ENCODE results near the gene CCDC117. TPM values are rescaled to one million over a fixed set of nuclear protein-coding genes. Genes with fewer than 3 reads are reported as not detected.
A peak's percentile ranks its signal among the peaks of the same experiment; 100 is the strongest.
"Not testable (repeated sequence)": the region's sequence is repeated elsewhere in the genome, so short reads cannot be mapped to it uniquely, and the experiment has no call there.

The CCDC117 gene
- total and polyA plus RNA-seq, 5 donors from 2014 or later: 14.7 to 25.2 (median 16.1) TPM

DNA sequence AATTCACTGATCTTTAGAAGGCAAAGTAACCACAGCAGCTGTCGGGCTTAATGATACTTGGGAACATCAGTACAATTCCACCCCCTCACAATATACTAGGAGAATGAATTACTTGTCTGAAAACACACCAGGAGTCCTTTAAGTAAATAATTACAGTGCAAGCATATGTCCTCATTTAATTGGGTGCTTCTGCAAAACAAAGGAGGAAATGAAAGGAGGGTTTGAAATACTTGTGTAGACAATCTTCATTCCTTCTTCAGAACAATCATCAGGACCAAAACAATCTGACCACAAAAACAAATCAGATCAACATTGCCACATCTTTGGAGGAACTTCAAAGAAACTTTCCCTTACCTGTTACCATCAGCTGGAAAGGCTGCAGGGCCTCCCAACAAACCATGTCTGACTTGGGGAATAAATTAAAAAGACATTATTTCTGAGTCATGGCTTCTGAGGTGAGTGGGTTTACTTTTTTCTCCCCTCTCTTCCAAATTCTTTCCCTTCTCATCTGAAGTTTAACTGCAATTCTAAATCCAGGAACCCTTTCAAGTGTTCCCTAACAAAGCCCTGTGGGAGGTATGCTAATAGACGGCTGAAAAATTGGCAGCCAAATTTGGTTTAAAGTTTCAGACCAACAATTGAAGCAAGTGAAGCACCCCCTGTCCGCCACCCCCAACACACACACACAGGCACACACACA is 12.5 kb upstream of the CCDC117 start:
- Histone ChIP-seq H3K36me3 (ENCODE audit: control insufficient read depth, insufficient read depth, low read length) (no peaks in the 10 kb centered on the region), H3K4me1 (ENCODE audit: control insufficient read depth, insufficient read depth, low read length, poor library complexity, severe bottlenecking) (no peaks in the 10 kb centered on the region), H3K27ac (ENCODE audit: insufficient read depth, low read length, poor library complexity, severe bottlenecking) (no peak overlapping the region), H3K4me3 (ENCODE audit: low read depth, low read length) (no peak overlapping the region), H3K27me3 (ENCODE audit: control insufficient read depth, insufficient read depth, low read length) (no peaks in the 10 kb centered on the region), H3K9me3 (ENCODE audit: control insufficient read depth in 2 of 2, low read length in 2 of 2) (no peaks in the 10 kb centered on the region)
- H3K27me3 Mint-ChIP-seq: no peaks in the 10 kb centered on the region
- peaks cover 0 to 1% (median 0%) of the 10 kb centered on the region in 7 donors for H3K9me3 Mint-ChIP-seq
- no peak for ATAC-seq (ENCODE audit: low read depth in 2 of 2)
- no peak for DNase-seq
- H3K4me1 Mint-ChIP-seq: no peaks in the 10 kb centered on the region
- no peak overlapping the region for H3K4me3 Mint-ChIP-seq
- H3K27ac Mint-ChIP-seq: no peak overlapping the region
- peaks cover 7% of the 10 kb centered on the region for H3K36me3 Mint-ChIP-seq

DNA sequence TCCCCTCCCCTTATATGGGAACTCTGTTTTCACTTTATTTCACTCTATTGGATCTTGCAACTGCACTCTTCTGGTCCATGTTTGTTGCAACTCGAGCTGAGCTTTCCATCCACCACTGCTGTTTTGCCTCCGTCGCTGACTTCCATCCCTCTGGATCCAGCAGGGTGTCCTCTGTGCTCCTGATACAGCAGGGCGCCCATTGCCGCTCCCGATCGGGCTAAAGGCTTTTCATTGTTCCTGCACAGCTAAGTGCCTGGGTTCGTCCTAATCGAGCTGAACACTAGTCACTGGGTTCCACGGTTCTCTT is 11.1 kb upstream of the CCDC117 start:
- Mint-ChIP-seq H3K27ac (no peak overlapping the region), H3K36me3 (peaks cover 7% of the 10 kb centered on the region), H3K4me3 (no peak overlapping the region), H3K27me3 (peaks cover 4% of the 10 kb centered on the region), H3K4me1 (no peaks in the 10 kb centered on the region), H3K9me3 (peaks cover 0 to 1% (median 0%) of the 10 kb centered on the region in 7 donors)
- no peak overlapping the region for H3K27ac ChIP-seq (ENCODE audit: insufficient read depth, low read length, poor library complexity, severe bottlenecking)
- ATAC-seq (ENCODE audit: low read depth in 2 of 2) (no peak), DNase-seq (no peak)
- H3K9me3 ChIP-seq (ENCODE audit: control insufficient read depth in 2 of 2, low read length in 2 of 2): no peaks in the 10 kb centered on the region
- no peaks in the 10 kb centered on the region for H3K4me1 ChIP-seq (ENCODE audit: control insufficient read depth, insufficient read depth, low read length, poor library complexity, severe bottlenecking)
- no peaks in the 10 kb centered on the region for H3K27me3 ChIP-seq (ENCODE audit: control insufficient read depth, insufficient read depth, low read length)
- H3K36me3 ChIP-seq (ENCODE audit: control insufficient read depth, insufficient read depth, low read length): no peaks in the 10 kb centered on the region
- H3K4me3 ChIP-seq (ENCODE audit: low read depth, low read length): no peak overlapping the region

DNA sequence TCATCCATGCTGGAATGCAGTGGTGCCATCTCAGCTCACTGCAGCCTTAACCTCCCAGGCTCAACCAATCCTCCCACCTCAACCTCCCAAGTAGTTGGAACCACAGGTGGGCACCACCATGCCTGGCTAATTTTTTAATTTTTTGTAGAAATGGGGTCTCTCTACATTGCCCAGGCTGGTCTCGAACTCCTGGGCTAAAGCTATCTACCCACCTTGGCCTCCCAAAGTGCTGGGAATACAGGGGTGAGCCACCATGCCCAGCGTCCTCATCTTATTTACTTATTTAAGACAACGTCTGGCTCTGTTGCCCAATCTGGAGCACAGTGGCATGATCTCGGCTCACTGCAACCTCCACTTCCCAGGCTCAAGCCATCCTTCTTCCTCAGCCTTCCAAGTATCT is 10.5 kb upstream of the CCDC117 start:
- not testable (repeated sequence) for H3K27ac Mint-ChIP-seq; ATAC-seq (ENCODE audit: low read depth in 2 of 2); H3K4me1 ChIP-seq (ENCODE audit: control insufficient read depth, insufficient read depth, low read length, poor library complexity, severe bottlenecking); H3K36me3 ChIP-seq (ENCODE audit: control insufficient read depth, insufficient read depth, low read length); H3K9me3 Mint-ChIP-seq; H3K27me3 ChIP-seq (ENCODE audit: control insufficient read depth, insufficient read depth, low read length); H3K4me1 Mint-ChIP-seq; H3K4me3 Mint-ChIP-seq; DNase-seq; H3K27me3 Mint-ChIP-seq; H3K36me3 Mint-ChIP-seq; H3K27ac ChIP-seq (ENCODE audit: insufficient read depth, low read length, poor library complexity, severe bottlenecking); H3K4me3 ChIP-seq (ENCODE audit: low read depth, low read length); H3K9me3 ChIP-seq (ENCODE audit: control insufficient read depth in 2 of 2, low read length in 2 of 2)

DNA sequence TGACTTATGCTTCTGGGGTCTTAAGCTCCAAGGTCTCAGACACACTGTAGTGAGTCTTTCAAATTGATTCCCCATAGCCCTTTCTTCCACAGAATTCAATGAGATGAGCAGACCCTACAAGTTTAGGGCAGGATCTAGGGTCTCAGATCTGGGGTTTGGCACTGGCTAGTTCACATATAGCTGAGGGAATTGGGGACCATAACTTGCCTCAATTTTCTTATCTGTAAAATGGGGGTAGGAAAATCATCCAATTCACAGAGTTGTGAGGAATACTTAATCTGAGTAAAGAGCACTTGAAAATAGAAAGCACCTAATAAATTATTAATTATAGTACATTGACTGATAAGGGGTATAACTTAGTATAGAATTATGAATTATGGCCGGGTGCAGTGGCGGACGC is 5.9 kb upstream of the CCDC117 start:
- no peak overlapping the region for H3K27ac Mint-ChIP-seq
- no peak overlapping the region for H3K27ac ChIP-seq (ENCODE audit: insufficient read depth, low read length, poor library complexity, severe bottlenecking)
- H3K4me1 ChIP-seq (ENCODE audit: control insufficient read depth, insufficient read depth, low read length, poor library complexity, severe bottlenecking): no peaks in the 10 kb centered on the region
- H3K36me3 Mint-ChIP-seq: no peaks in the 10 kb centered on the region
- no peak overlapping the region for H3K4me3 Mint-ChIP-seq
- H3K4me3 ChIP-seq (ENCODE audit: low read depth, low read length): no peak overlapping the region
- no peaks in the 10 kb centered on the region for H3K27me3 ChIP-seq (ENCODE audit: control insufficient read depth, insufficient read depth, low read length)
- H3K9me3 ChIP-seq (ENCODE audit: control insufficient read depth in 2 of 2, low read length in 2 of 2): no peaks in the 10 kb centered on the region
- ATAC-seq (ENCODE audit: low read depth in 2 of 2) (no peak), DNase-seq (no peak)
- peaks cover 0 to 1% (median 0%) of the 10 kb centered on the region in 7 donors for H3K9me3 Mint-ChIP-seq
- peaks cover 4% of the 10 kb centered on the region for H3K27me3 Mint-ChIP-seq
- H3K36me3 ChIP-seq (ENCODE audit: control insufficient read depth, insufficient read depth, low read length): no peaks in the 10 kb centered on the region
- H3K4me1 Mint-ChIP-seq: no peaks in the 10 kb centered on the region

DNA sequence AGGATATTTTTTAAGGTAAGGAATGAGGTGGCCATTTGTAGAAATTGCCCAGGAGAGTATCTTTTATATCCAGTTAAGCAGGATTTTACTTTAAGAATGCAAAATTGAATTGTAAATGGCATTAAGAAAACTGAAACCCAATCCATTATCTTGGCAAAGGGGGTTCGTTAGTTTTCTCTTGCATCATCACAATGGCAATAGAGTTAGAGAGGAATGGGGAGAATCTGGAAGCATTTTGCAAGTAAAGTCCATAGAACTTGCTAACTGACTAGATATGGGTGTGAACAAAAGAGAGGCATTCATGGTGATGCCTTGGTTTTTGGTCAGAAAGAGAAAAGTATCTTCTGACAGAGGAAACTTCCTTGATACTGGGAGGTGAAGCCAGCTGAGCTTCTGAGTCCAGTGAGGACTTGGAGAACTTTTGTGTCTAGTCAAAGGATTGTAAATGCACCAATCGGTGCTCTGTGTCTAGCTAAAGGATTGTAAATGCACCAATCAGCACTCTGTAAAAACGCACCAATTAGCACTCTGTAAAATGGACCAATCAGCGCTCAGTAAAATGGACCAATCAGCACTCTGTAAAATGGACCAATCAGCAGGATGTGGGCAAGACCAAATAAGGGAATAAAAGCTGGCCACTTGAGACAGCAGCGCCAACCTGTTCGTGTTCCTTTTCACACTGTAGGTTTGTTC is 3.6 kb upstream of the CCDC117 start:
- Histone ChIP-seq H3K4me1 (ENCODE audit: control insufficient read depth, insufficient read depth, low read length, poor library complexity, severe bottlenecking) (peaks cover 10% of the 10 kb centered on the region), H3K27ac (ENCODE audit: insufficient read depth, low read length, poor library complexity, severe bottlenecking) (no peak overlapping the region), H3K9me3 (ENCODE audit: control insufficient read depth in 2 of 2, low read length in 2 of 2) (no peaks in the 10 kb centered on the region), H3K36me3 (ENCODE audit: control insufficient read depth, insufficient read depth, low read length) (no peaks in the 10 kb centered on the region), H3K27me3 (ENCODE audit: control insufficient read depth, insufficient read depth, low read length) (no peaks in the 10 kb centered on the region), H3K4me3 (ENCODE audit: low read depth, low read length) (no peak overlapping the region)
- Mint-ChIP-seq H3K9me3 (peaks cover 0 to 1% (median 0%) of the 10 kb centered on the region in 7 donors), H3K4me1 (peaks cover 5 to 12% (median 10%) of the 10 kb centered on the region in 4 donors), H3K27me3 (peaks cover 4% of the 10 kb centered on the region), H3K36me3 (peaks cover 5% of the 10 kb centered on the region), H3K4me3 (peak overlapping the region in 2 of 4 donors; percentile 13 to 85), H3K27ac (no peak overlapping the region)
- DNase-seq: no peak
- ATAC-seq (ENCODE audit: low read depth in 2 of 2): no peak

DNA sequence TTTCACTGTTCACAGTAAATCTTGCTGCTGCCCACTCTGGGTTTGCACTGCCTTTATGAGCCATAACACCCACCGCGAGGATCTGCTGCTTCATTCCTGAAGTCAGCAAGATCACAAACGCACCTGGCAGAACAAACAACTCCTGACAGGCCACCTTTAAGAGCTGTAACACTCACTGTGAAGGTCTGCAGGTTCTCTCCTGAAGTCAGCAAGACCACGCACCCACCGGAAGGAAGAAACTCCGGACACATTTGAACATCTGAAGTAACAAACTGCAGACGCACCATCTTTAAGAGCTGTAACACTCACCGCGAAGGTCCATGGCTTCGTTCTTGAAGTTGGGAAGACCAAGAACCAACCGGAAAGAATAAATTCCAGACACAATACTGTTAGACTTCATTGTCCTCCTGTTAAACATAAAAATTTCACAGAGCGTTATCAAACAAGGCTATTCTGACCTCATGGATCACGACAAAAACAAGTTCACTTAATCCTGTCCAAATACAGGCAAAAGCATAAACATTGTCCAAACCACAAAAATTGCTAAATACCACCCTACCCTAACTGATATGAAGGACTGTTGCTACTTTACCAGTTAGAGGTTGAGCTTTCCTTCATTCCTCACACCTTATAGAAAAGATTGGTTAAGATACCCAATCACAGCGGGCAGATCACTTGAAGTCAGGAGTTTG is 3.0 kb upstream of the CCDC117 start:
- Histone ChIP-seq H3K9me3 (ENCODE audit: control insufficient read depth in 2 of 2, low read length in 2 of 2) (no peaks in the 10 kb centered on the region), H3K27ac (ENCODE audit: insufficient read depth, low read length, poor library complexity, severe bottlenecking) (no peak overlapping the region), H3K4me1 (ENCODE audit: control insufficient read depth, insufficient read depth, low read length, poor library complexity, severe bottlenecking) (peaks cover 16% of the 10 kb centered on the region), H3K27me3 (ENCODE audit: control insufficient read depth, insufficient read depth, low read length) (no peaks in the 10 kb centered on the region), H3K36me3 (ENCODE audit: control insufficient read depth, insufficient read depth, low read length) (no peaks in the 10 kb centered on the region), H3K4me3 (ENCODE audit: low read depth, low read length) (no peak overlapping the region)
- ATAC-seq (ENCODE audit: low read depth in 2 of 2) (no peak), DNase-seq (no peak)
- peaks cover 7 to 16% (median 14%) of the 10 kb centered on the region in 4 donors for H3K4me1 Mint-ChIP-seq
- H3K4me3 Mint-ChIP-seq: peak overlapping the region in 1 of 4 donors; percentile 85
- H3K36me3 Mint-ChIP-seq: peaks cover 6% of the 10 kb centered on the region
- H3K9me3 Mint-ChIP-seq: no peaks in the 10 kb centered on the region
- peaks cover 4% of the 10 kb centered on the region for H3K27me3 Mint-ChIP-seq
- H3K27ac Mint-ChIP-seq: no peak overlapping the region

DNA sequence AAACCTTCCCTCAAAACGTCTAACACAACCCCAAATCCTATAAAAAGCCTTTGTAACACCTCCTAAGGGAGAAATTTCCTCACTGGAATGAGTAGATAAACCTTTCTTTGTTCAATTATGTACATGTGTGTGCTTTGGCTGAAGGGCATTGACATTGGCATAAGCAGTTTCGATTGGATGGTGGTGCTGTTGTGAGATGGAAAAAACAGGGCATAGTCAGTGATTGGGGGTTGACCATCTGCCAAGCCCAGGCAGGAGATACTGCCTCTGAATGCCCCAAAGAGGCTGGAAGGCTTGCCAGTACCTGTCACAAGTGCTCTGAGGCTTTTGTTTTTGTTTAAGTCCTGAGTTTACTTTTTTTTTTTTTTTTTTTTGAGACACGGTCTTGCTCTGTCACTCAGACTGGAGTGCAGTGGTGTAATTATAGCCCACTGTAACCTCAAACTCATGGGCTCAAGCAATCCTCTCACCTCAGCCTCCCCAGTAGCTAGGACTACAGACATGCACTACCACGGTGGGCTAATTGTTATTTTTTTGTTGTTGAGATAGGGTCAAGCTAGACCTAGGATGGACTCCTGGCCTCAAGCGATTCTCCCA is 1.2 kb upstream of the CCDC117 start:
- Histone ChIP-seq H3K27ac (ENCODE audit: insufficient read depth, low read length, poor library complexity, severe bottlenecking) (no peak overlapping the region), H3K4me3 (ENCODE audit: low read depth, low read length) (no peak overlapping the region), H3K36me3 (ENCODE audit: control insufficient read depth, insufficient read depth, low read length) (peaks cover 3% of the 10 kb centered on the region), H3K4me1 (ENCODE audit: control insufficient read depth, insufficient read depth, low read length, poor library complexity, severe bottlenecking) (peaks cover 24% of the 10 kb centered on the region), H3K27me3 (ENCODE audit: control insufficient read depth, insufficient read depth, low read length) (no peaks in the 10 kb centered on the region), H3K9me3 (ENCODE audit: control insufficient read depth in 2 of 2, low read length in 2 of 2) (no peaks in the 10 kb centered on the region)
- no peak for DNase-seq
- Mint-ChIP-seq H3K27me3 (no peaks in the 10 kb centered on the region), H3K4me1 (peaks cover 10 to 33% (median 24%) of the 10 kb centered on the region in 4 donors), H3K9me3 (no peaks in the 10 kb centered on the region), H3K27ac (no peak overlapping the region), H3K4me3 (peak overlapping the region in 3 of 4 donors; percentile 22 to 100 (median 32)), H3K36me3 (peaks cover 12% of the 10 kb centered on the region)
- no peak for ATAC-seq (ENCODE audit: low read depth in 2 of 2)
